Neural progenitor cell (in vitro differentiated cells): Measurements from ENCODE around the gene SMCO2.

Source experiments
- EZH2 ChIP-seq: fragments of 200-600 bp; sonication (generic); IDR thresholded peaks from 2 replicates; pipeline ENCODE4 v1.6.1; 2017; ENCODE audit warnings: antibody characterized with exemption, mild to moderate bottlenecking, moderate library complexity
- EZH2phosphoT487 ChIP-seq: fragments of 200-600 bp; sonication (generic); IDR thresholded peaks from 2 replicates; pipeline ENCODE4 v1.6.1; 2017; ENCODE audit warnings: antibody characterized with exemption
- TF ChIP-seq, protein P1 (sequence below): fragments of 200-600 bp; sonication (generic); IDR thresholded peaks from 2 replicates; pipeline ENCODE4 v1.5.1; 2017; ENCODE audit warnings: antibody characterized with exemption, mild to moderate bottlenecking

DNA sequence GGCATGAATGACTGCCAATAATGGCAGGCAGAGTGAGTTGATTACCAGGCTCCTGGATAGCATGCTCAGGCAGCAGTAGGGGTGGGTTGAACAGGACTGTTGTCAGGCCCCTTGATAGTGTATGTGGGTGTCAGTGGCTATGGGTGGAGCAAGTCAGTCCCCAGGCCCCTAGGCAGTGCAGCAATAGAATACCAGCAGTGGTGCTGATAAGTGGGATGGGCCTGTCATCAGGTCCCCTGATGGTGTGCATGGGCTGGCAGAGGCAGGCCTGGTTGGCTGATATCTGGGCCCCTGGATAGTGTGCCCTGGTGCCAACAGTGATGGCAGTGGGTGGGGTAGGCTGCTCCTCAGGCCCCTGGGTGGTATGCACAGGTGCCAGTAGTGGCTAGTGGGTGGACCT is 32.4 kb downstream of the SMCO2 start:
- TF ChIP-seq, protein P1, sequence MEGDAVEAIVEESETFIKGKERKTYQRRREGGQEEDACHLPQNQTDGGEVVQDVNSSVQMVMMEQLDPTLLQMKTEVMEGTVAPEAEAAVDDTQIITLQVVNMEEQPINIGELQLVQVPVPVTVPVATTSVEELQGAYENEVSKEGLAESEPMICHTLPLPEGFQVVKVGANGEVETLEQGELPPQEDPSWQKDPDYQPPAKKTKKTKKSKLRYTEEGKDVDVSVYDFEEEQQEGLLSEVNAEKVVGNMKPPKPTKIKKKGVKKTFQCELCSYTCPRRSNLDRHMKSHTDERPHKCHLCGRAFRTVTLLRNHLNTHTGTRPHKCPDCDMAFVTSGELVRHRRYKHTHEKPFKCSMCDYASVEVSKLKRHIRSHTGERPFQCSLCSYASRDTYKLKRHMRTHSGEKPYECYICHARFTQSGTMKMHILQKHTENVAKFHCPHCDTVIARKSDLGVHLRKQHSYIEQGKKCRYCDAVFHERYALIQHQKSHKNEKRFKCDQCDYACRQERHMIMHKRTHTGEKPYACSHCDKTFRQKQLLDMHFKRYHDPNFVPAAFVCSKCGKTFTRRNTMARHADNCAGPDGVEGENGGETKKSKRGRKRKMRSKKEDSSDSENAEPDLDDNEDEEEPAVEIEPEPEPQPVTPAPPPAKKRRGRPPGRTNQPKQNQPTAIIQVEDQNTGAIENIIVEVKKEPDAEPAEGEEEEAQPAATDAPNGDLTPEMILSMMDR: no peak
- no peak for TF ChIP-seq EZH2
- TF ChIP-seq EZH2phosphoT487: no peak
